ENCODE results near the gene HOATZ. TPM values are rescaled to one million over a fixed set of nuclear protein-coding genes. Genes with fewer than 3 reads are reported as not detected.

The HOATZ gene
- polyA plus RNA-seq, 1 of the 3 experiments (the other 2 are of a cell fraction), result 4.9 TPM

GRCh38 chr11:111466615-111467014 lies 48.0 kb upstream of the HOATZ start:
- Histone ChIP-seq H3F3A (replicated peaks; ENCODE audit: insufficient read depth) (no peaks in the 10 kb centered on the region), H3K9me3 (no peaks in the 10 kb centered on the region), H3K27ac (ENCODE audit: low read depth in 2 of 2, low read length in 1 of 2) (no peak overlapping the region), H3K27me3 (ENCODE audit: insufficient read depth) (no peaks in the 10 kb centered on the region), H3K9ac (no peak overlapping the region), H4K20me1 (ENCODE audit: insufficient read depth) (no peaks in the 10 kb centered on the region), H3K4me3 (ENCODE audit: low read depth in 2 of 2, low read length in 1 of 2) (no peak overlapping the region), H3K79me2 (ENCODE audit: insufficient read depth) (no peaks in the 10 kb centered on the region), H3K4me2 (no peak overlapping the region), H3K9me2 (no peaks in the 10 kb centered on the region), H3K36me3 (replicated peaks in 1 of 2; ENCODE audit: control insufficient read depth in 1 of 2, insufficient read depth in 2 of 2, low read length in 1 of 2) (no peaks in the 10 kb centered on the region), H2AFZ (ENCODE audit: low read depth) (no peak overlapping the region), H3K4me1 (ENCODE audit: control insufficient read depth in 1 of 2, insufficient read depth in 2 of 2, low read depth in 1 of 2, low read length in 1 of 2) (peaks cover 2 to 4% of the 10 kb centered on the region in 2 experiments; a peak in 2 of 4 replicates)
- no peak for TF ChIP-seq USF1 (IDR thresholded peaks at IDR 0.05; ENCODE audit: borderline replicate concordance, low read depth)
- TF ChIP-seq MXI1 (IDR thresholded peaks at IDR 0.05; ENCODE audit: low read depth, low read length), result no peak
- TF ChIP-seq GATA2 (CRISPR knock-in tag; IDR thresholded peaks at IDR 0.05), result no peak
- no peak for TF ChIP-seq RAD21 (IDR thresholded peaks at IDR 0.05; ENCODE audit: low read length)
- no peak for TF ChIP-seq RCOR1 (IDR thresholded peaks at IDR 0.05; ENCODE audit: low read length)
- no peak for TF ChIP-seq REST (IDR thresholded peaks at IDR 0.05; ENCODE audit: low read depth, low read length)
- TF ChIP-seq FOXM1 (IDR thresholded peaks at IDR 0.05; ENCODE audit: low read depth), result no peak
- no peak for TF ChIP-seq FOSL2 (IDR thresholded peaks at IDR 0.05; ENCODE audit: borderline replicate concordance, low read depth)
- no peak for TF ChIP-seq NFIC (IDR thresholded peaks at IDR 0.05; ENCODE audit: borderline replicate concordance)
- no peak for TF ChIP-seq EP300 (IDR thresholded peaks at IDR 0.05; ENCODE audit: borderline replicate concordance in 1 of 2, low read depth in 1 of 2, low read length in 1 of 2)
- no peak for DNase-seq
- POLR2A ChIA-PET, result no interaction called here
- CTCF ChIA-PET, result interaction anchor here (0.6 kb wide), 1 partner anchor 169 kb away, joined by 3 read pairs; no protein-coding TSS in a partner anchor

- Histone ChIP-seq H3K27me3 (ENCODE audit: insufficient read depth) (no peaks in the 10 kb centered on the region), H3F3A (replicated peaks; ENCODE audit: insufficient read depth) (no peaks in the 10 kb centered on the region), H3K4me1 (ENCODE audit: control insufficient read depth in 1 of 2, insufficient read depth in 2 of 2, low read depth in 1 of 2, low read length in 1 of 2) (peaks cover 2 to 4% of the 10 kb centered on the region in 2 experiments; a peak in 2 of 4 replicates), H3K36me3 (replicated peaks in 1 of 2; ENCODE audit: control insufficient read depth in 1 of 2, insufficient read depth in 2 of 2, low read length in 1 of 2) (no peaks in the 10 kb centered on the region), H3K9me2 (no peaks in the 10 kb centered on the region), H3K27ac (ENCODE audit: low read depth in 2 of 2, low read length in 1 of 2) (no peak overlapping the region), H4K20me1 (ENCODE audit: insufficient read depth) (no peaks in the 10 kb centered on the region), H3K79me2 (ENCODE audit: insufficient read depth) (no peaks in the 10 kb centered on the region), H3K9ac (no peak overlapping the region), H3K4me2 (no peak overlapping the region), H3K4me3 (ENCODE audit: low read depth in 2 of 2, low read length in 1 of 2) (no peak overlapping the region), H2AFZ (ENCODE audit: low read depth) (no peak overlapping the region), H3K9me3 (no peaks in the 10 kb centered on the region)
- WGBS (ENCODE audit: low lambda C conversion rate), result 54% methylated on average over 4 of the region's 4 CpGs
- POLR2A ChIA-PET, result no interaction called here
- no peak for TF ChIP-seq EZH2phosphoT487 (IDR thresholded peaks at IDR 0.05; ENCODE audit: borderline replicate concordance, low read depth)
- no peak for TF ChIP-seq MAX (IDR thresholded peaks at IDR 0.05; ENCODE audit: low read depth)
- no peak for TF ChIP-seq TCF12 (IDR thresholded peaks at IDR 0.05)
- CTCF ChIA-PET, result interaction anchor here (1.2 kb wide), 1 partner anchor 8 kb away, joined by 3 read pairs; no protein-coding TSS in a partner anchor
- DNase-seq, result no peak
These were observed 45.4 kb upstream of the HOATZ start for GRCh38 chr11:111469200-111469599.

Data from SK-N-SH (cell line).